HepG2 (cell line): ENCODE results near the gene PLEKHA5. TPM values are rescaled to one million over a fixed set of nuclear protein-coding genes. Genes with fewer than 3 reads are reported as not detected.

Source experiments
- ATAC-seq: fragments of 200-7000 bp; cut with Tn5 transposase; 3 replicates; pipeline ENCODE4 v1.9.1; 2020; ENCODE audit warnings: mild to moderate bottlenecking, moderate library complexity
- BruUV-seq: library from RNA; stranded (reverse); fragments of 400-500 nt; replicated peaks from 2 replicates; lab custom pipeline; 2021; lab: Mats Ljungman, UMichigan
- CTCF ChIA-PET: fragments of 300-600 bp; formaldehyde crosslinking; extraction: SDS; loops from one replicate; lab custom pipeline; 2021; ENCODE audit warnings: low total read pairs, inconsistent platforms, low intra/inter-chr PET ratio; lab: Yijun Ruan, JAX
- POLR2A ChIA-PET: fragments of 350-600 bp; sonication (Branson Sonifier 250); formaldehyde crosslinking; loops from one replicate; lab custom pipeline; 2020; ENCODE audit warnings: antibody characterized with exemption, inconsistent platforms; lab: Yijun Ruan, JAX
- DNase-seq: peaks from one replicate; pipeline ENCODE4 v3.0.0-alpha.2; 2015; ENCODE audit warnings: low spot score
- FAIRE-seq: peaks from 3 replicates; lab custom pipeline; 2011; peaks lifted over from hg19 to GRCh38; lab: Jason Lieb, UNC
- H2AFZ ChIP-seq: one replicate; pipeline ENCODE4 v1.6.1; 2011; ENCODE audit warnings: low read length, inconsistent platforms
- H3K27ac ChIP-seq: fragments of 300-600 bp; 3 replicates; pipeline ENCODE4 v1.8.0; 2011; ENCODE audit warnings: mixed run types, mild to moderate bottlenecking, mixed read lengths, low read length, inconsistent platforms; ENCODE audit not compliant: insufficient read depth; ENCODE audit errors: extremely low read length
- H3K27me3 ChIP-seq, 2 experiments: fragments of 200-600 bp in 1 of 2; 2 replicates in 1 of 2; 3 replicates in 1 of 2; pipeline versions ENCODE4 v1.6.0 to v1.8.0; 2011; ENCODE audit warnings: low read length in 2 of 2, mild to moderate bottlenecking in 2 of 2, moderate library complexity in 2 of 2, inconsistent platforms in 1 of 2; ENCODE audit not compliant: insufficient read depth in 2 of 2, control insufficient read depth in 1 of 2
- H3K36me3 ChIP-seq, 2 experiments: fragments of 200-600 bp in 1 of 2; replicated peaks in 1 of 2; 2 replicates in 1 of 2; 3 replicates in 1 of 2; pipeline versions ENCODE4 v1.5.1 to v1.8.0; 2011; ENCODE audit warnings: low read length in 2 of 2, inconsistent platforms in 1 of 2; ENCODE audit not compliant: insufficient read depth in 2 of 2, control insufficient read depth in 1 of 2
- H3K4me1 ChIP-seq: 2 replicates; pipeline ENCODE4 v1.5.1; 2012; ENCODE audit warnings: low read length, inconsistent platforms; ENCODE audit not compliant: insufficient read depth
- H3K4me2 ChIP-seq: 2 replicates; pipeline ENCODE4 v1.6.0; 2011; ENCODE audit warnings: low read depth, low read length, inconsistent platforms
- H3K4me3 ChIP-seq, 3 experiments: fragments of 200-600 bp in 1 of 3; sonication (generic), shearing (Covaris generic) in 1 of 3; replicated peaks in 1 of 3; 2 replicates each; pipeline ENCODE4 v1.5.1; 2011 to 2016; ENCODE audit warnings: low read length in 3 of 3, inconsistent platforms in 2 of 3, low read depth in 2 of 3, mild to moderate bottlenecking in 2 of 3, control low read depth in 1 of 3, mixed read lengths in 1 of 3; ENCODE audit not compliant: insufficient read depth in 1 of 3
- H3K79me2 ChIP-seq: one replicate; pipeline ENCODE4 v1.6.1; 2011; ENCODE audit warnings: low read length, inconsistent platforms; ENCODE audit not compliant: insufficient read depth
- H3K9ac ChIP-seq: 2 replicates; pipeline ENCODE4 v1.6.0; 2011; ENCODE audit warnings: mild to moderate bottlenecking, low read depth, low read length, inconsistent platforms; ENCODE audit not compliant: insufficient read depth
- H3K9me3 ChIP-seq: 2 replicates; pipeline ENCODE4 v1.5.1; 2012; ENCODE audit warnings: mild to moderate bottlenecking, low read length
- H4K20me1 ChIP-seq: 2 replicates; pipeline ENCODE4 v1.6.0; 2011; ENCODE audit warnings: inconsistent platforms, mild to moderate bottlenecking, low read length, moderate library complexity; ENCODE audit not compliant: insufficient read depth
- ATF1 ChIP-seq: IDR thresholded peaks from 2 replicates; pipeline ENCODE4 v1.6.1; 2016; ENCODE audit warnings: mild to moderate bottlenecking, control low read depth
- KDM1A ChIP-seq: IDR thresholded peaks from 2 replicates; pipeline ENCODE4 v1.6.1; 2016; ENCODE audit warnings: missing compliant biosample characterization
- MXI1 ChIP-seq: IDR thresholded peaks from 3 replicates; pipeline ENCODE4 v1.6.1; 2012; ENCODE audit warnings: low read depth, low read length, inconsistent platforms, borderline replicate concordance
- ZMYM2 ChIP-seq: sonication (generic); formaldehyde crosslinking; IDR thresholded peaks from 2 replicates; pipeline ENCODE4 v1.8.0; 2022; ENCODE audit warnings: mild to moderate bottlenecking, missing genetic modification reagents
- ZNF841 ChIP-seq: sonication (generic); formaldehyde crosslinking; IDR thresholded peaks from 2 replicates; pipeline ENCODE4 v1.8.1; 2023; ENCODE audit warnings: missing genetic modification reagents, borderline replicate concordance
- WGBS: methylation state at CpG from one replicate; pipeline ENCODE4 v1.1.6; 2017; ENCODE audit warnings: low lambda C conversion rate; 5-methylcytosine and 5-hydroxymethylcytosine counted together
- in situ Hi-C: cut with HindIII; loops from 2 replicates; pipeline ENCODE4 v1.10.0; 2017; ENCODE audit warnings: low pct_unique_long_range_greater_than_20kb; ENCODE audit not compliant: extremely low pct_ligation_motif_present
- intact Hi-C: fragments of 100-400 bp; cut with micrococcal nuclease; formaldehyde crosslinking; loops from one replicate; pipeline ENCODE4 v1.10.0; 2022; ENCODE audit not compliant: unreplicated experiment
- polyA plus RNA-seq, 8 experiments: library from polyadenylated mRNA; depleted of rRNA in 3 of 8; stranded (reverse) in 7 of 8; unstranded in 1 of 8; fragments of >200 nt; fragmentation: Illumina TruSeq in 4 of 8; extraction: Trizol in 4 of 8; gene quantifications; 2 replicates each; pipeline versions ENCODE4 v1.2.1 to v1.2.3, GENCODE V29; 2011 to 2016; ENCODE audit warnings: low read depth in 4 of 8, missing spikeins in 1 of 8, mixed read lengths in 1 of 8; ENCODE audit not compliant: insufficient read depth in 1 of 8
- total RNA-seq, 5 experiments: library from RNA; depleted of rRNA; stranded (reverse); fragments of >200 nt; fragmentation: Illumina TruSeq; extraction: Trizol; gene quantifications; 2 replicates each; pipeline ENCODE4 v1.2.3, GENCODE V29; 2016; ENCODE audit warnings: low read depth in 1 of 5
- TF ChIP-seq, protein P1 (sequence below): sonication (generic); formaldehyde crosslinking; IDR thresholded peaks from 2 replicates; pipeline ENCODE4 v1.4.0; 2020; ENCODE audit warnings: missing genetic modification reagents, mild to moderate bottlenecking, borderline replicate concordance
- TF ChIP-seq, protein P2 (sequence below): sonication (generic); formaldehyde crosslinking; IDR thresholded peaks from 2 replicates; pipeline ENCODE4 v1.4.0; 2020; ENCODE audit warnings: missing genetic modification reagents

The PLEKHA5 gene
- total and polyA plus RNA-seq, 2 of the 13 experiments (the other 11 are each of a cell fraction or from before 2014, with no cell fraction given) = 4.2 to 15.4 TPM

DNA sequence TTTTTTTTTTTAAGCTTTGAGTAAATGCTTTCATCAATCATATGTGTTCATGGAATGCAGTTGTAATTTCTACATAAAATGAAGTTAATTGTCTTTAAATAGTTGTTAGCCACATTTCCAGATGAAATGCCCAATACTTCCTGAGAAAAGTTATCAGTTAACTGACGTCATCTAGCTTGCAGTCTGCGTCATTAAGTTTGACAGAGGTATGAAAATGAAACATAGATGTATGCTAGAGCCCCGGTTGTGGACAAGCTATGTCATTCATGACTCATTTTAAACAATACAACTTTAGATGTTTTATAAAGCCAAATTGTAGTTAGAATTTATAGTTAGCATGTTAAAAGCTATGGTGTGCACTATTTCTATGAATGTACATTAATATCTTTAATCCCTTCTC, 90.7 kb downstream of the PLEKHA5 start (continued):
- TF ChIP-seq, protein P1, sequence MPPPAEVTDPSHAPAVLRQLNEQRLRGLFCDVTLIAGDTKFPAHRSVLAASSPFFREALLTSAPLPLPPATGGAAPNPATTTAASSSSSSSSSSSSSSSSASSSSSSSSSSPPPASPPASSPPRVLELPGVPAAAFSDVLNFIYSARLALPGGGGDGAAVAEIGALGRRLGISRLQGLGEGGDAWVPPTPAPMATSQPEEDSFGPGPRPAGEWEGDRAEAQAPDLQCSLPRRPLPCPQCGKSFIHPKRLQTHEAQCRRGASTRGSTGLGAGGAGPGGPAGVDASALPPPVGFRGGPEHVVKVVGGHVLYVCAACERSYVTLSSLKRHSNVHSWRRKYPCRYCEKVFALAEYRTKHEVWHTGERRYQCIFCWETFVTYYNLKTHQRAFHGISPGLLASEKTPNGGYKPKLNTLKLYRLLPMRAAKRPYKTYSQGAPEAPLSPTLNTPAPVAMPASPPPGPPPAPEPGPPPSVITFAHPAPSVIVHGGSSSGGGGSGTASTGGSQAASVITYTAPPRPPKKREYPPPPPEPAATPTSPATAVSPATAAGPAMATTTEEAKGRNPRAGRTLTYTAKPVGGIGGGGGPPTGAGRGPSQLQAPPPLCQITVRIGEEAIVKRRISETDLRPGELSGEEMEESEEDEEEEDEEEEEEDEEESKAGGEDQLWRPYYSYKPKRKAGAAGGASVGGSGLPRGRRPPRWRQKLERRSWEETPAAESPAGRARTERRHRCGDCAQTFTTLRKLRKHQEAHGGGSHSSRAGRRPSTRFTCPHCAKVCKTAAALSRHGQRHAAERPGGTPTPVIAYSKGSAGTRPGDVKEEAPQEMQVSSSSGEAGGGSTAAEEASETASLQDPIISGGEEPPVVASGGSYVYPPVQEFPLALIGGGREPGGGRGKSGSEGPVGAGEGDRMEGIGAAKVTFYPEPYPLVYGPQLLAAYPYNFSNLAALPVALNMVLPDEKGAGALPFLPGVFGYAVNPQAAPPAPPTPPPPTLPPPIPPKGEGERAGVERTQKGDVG (CRISPR knock-in tag) = no peak
- TF ChIP-seq ZNF841 (CRISPR knock-in tag) (no peak), KDM1A (CRISPR knock-in tag) (no peak)

GRCh38 chr12:19220852-19221466, 91.4 kb downstream of the PLEKHA5 start:
- Histone ChIP-seq H3K9ac (no peak overlapping the region), H3K4me2 (no peak overlapping the region), H2AFZ (no peak overlapping the region), H3K9me3 (no peaks in the 10 kb centered on the region), H3K27me3 (no peaks in the 10 kb centered on the region), H3K27ac (no peak overlapping the region), H3K4me1 (peaks cover 6% of the 10 kb centered on the region; the same call in 1 of the 2 replicates), H3K36me3 (no peaks in the 10 kb centered on the region), H4K20me1 (no peaks in the 10 kb centered on the region), H3K79me2 (no peaks in the 10 kb centered on the region), H3K4me3 (no peak overlapping the region)
- FAIRE-seq (no peak), DNase-seq (no peak), ATAC-seq (no peak)
- in situ Hi-C loops = no loop called here
- no TSS peak for BruUV-seq
- no peak for TF ChIP-seq MXI1
- TF ChIP-seq ATF1 = no peak
- TF ChIP-seq ZMYM2 (CRISPR knock-in tag) = no peak
- TF ChIP-seq, protein P2, sequence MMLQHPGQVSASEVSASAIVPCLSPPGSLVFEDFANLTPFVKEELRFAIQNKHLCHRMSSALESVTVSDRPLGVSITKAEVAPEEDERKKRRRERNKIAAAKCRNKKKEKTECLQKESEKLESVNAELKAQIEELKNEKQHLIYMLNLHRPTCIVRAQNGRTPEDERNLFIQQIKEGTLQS (CRISPR knock-in tag) = no peak
- 89% methylated on average over 2 of the region's 2 CpGs for WGBS
- intact Hi-C loops = no loop called here
- CTCF ChIA-PET = no interaction called here
- POLR2A ChIA-PET = no interaction called here
